HepG2 (cell line): Measurements from ENCODE around the gene STX8. TPM values are rescaled to one million over a fixed set of nuclear protein-coding genes. Genes with fewer than 3 reads are reported as not detected.

Experiments used
- ATAC-seq: fragments of 200-7000 bp; cut with Tn5 transposase; 3 replicates; pipeline ENCODE4 v1.9.1; 2020; ENCODE audit warnings: mild to moderate bottlenecking, moderate library complexity
- BruUV-seq: library from RNA; stranded (reverse); fragments of 400-500 nt; replicated peaks from 2 replicates; lab custom pipeline; 2021; lab: Mats Ljungman, UMichigan
- CTCF ChIA-PET: fragments of 300-600 bp; formaldehyde crosslinking; extraction: SDS; loops from one replicate; lab custom pipeline; 2021; ENCODE audit warnings: low total read pairs, inconsistent platforms, low intra/inter-chr PET ratio; lab: Yijun Ruan, JAX
- POLR2A ChIA-PET: fragments of 350-600 bp; sonication (Branson Sonifier 250); formaldehyde crosslinking; loops from one replicate; lab custom pipeline; 2020; ENCODE audit warnings: antibody characterized with exemption, inconsistent platforms; lab: Yijun Ruan, JAX
- DNase-seq: peaks from one replicate; pipeline ENCODE4 v3.0.0-alpha.2; 2015; ENCODE audit warnings: low spot score
- FAIRE-seq: peaks from 3 replicates; lab custom pipeline; 2011; peaks lifted over from hg19 to GRCh38; lab: Jason Lieb, UNC
- H2AFZ ChIP-seq: one replicate; pipeline ENCODE4 v1.6.1; 2011; ENCODE audit warnings: low read length, inconsistent platforms
- H3K27ac ChIP-seq: fragments of 300-600 bp; 3 replicates; pipeline ENCODE4 v1.8.0; 2011; ENCODE audit warnings: mixed run types, mild to moderate bottlenecking, mixed read lengths, low read length, inconsistent platforms; ENCODE audit not compliant: insufficient read depth; ENCODE audit errors: extremely low read length
- H3K27me3 ChIP-seq, 2 experiments: fragments of 200-600 bp in 1 of 2; 2 replicates in 1 of 2; 3 replicates in 1 of 2; pipeline versions ENCODE4 v1.6.0 to v1.8.0; 2011; ENCODE audit warnings: low read length in 2 of 2, mild to moderate bottlenecking in 2 of 2, moderate library complexity in 2 of 2, inconsistent platforms in 1 of 2; ENCODE audit not compliant: insufficient read depth in 2 of 2, control insufficient read depth in 1 of 2
- H3K36me3 ChIP-seq, 2 experiments: fragments of 200-600 bp in 1 of 2; replicated peaks in 1 of 2; 2 replicates in 1 of 2; 3 replicates in 1 of 2; pipeline versions ENCODE4 v1.5.1 to v1.8.0; 2011; ENCODE audit warnings: low read length in 2 of 2, inconsistent platforms in 1 of 2; ENCODE audit not compliant: insufficient read depth in 2 of 2, control insufficient read depth in 1 of 2
- H3K4me1 ChIP-seq: 2 replicates; pipeline ENCODE4 v1.5.1; 2012; ENCODE audit warnings: low read length, inconsistent platforms; ENCODE audit not compliant: insufficient read depth
- H3K4me2 ChIP-seq: 2 replicates; pipeline ENCODE4 v1.6.0; 2011; ENCODE audit warnings: low read depth, low read length, inconsistent platforms
- H3K4me3 ChIP-seq, 3 experiments: fragments of 200-600 bp in 1 of 3; sonication (generic), shearing (Covaris generic) in 1 of 3; replicated peaks in 1 of 3; 2 replicates each; pipeline ENCODE4 v1.5.1; 2011 to 2016; ENCODE audit warnings: low read length in 3 of 3, inconsistent platforms in 2 of 3, low read depth in 2 of 3, mild to moderate bottlenecking in 2 of 3, control low read depth in 1 of 3, mixed read lengths in 1 of 3; ENCODE audit not compliant: insufficient read depth in 1 of 3
- H3K79me2 ChIP-seq: one replicate; pipeline ENCODE4 v1.6.1; 2011; ENCODE audit warnings: low read length, inconsistent platforms; ENCODE audit not compliant: insufficient read depth
- H3K9ac ChIP-seq: 2 replicates; pipeline ENCODE4 v1.6.0; 2011; ENCODE audit warnings: mild to moderate bottlenecking, low read depth, low read length, inconsistent platforms; ENCODE audit not compliant: insufficient read depth
- H3K9me3 ChIP-seq: 2 replicates; pipeline ENCODE4 v1.5.1; 2012; ENCODE audit warnings: mild to moderate bottlenecking, low read length
- H4K20me1 ChIP-seq: 2 replicates; pipeline ENCODE4 v1.6.0; 2011; ENCODE audit warnings: inconsistent platforms, mild to moderate bottlenecking, low read length, moderate library complexity; ENCODE audit not compliant: insufficient read depth
- ATF7-NPFF ChIP-seq: sonication (generic); formaldehyde crosslinking; IDR thresholded peaks from 2 replicates; pipeline ENCODE4 v1.8.1; 2023; ENCODE audit warnings: mild to moderate bottlenecking, low read depth, missing genetic modification reagents, moderate library complexity
- CHCHD3 ChIP-seq: sonication (generic); formaldehyde crosslinking; IDR thresholded peaks from 2 replicates; pipeline ENCODE4 v1.8.0; 2022; ENCODE audit warnings: mild to moderate bottlenecking, missing genetic modification reagents, moderate library complexity
- CSRNP2 ChIP-seq: sonication (generic); formaldehyde crosslinking; conservative IDR thresholded peaks from 2 replicates; pipeline ENCODE4 v1.8.0; 2022; ENCODE audit warnings: low read depth, missing genetic modification reagents
- FOXK1 ChIP-seq: sonication (generic); formaldehyde crosslinking; IDR thresholded peaks from 2 replicates; pipeline ENCODE4 v1.4.0; 2020; ENCODE audit warnings: low read depth, missing genetic modification reagents, borderline replicate concordance
- HOXD1 ChIP-seq: sonication (generic); formaldehyde crosslinking; IDR thresholded peaks from 2 replicates; pipeline ENCODE4 v1.5.0; 2020; ENCODE audit warnings: missing genetic modification reagents
- KDM1A ChIP-seq: IDR thresholded peaks from 2 replicates; pipeline ENCODE4 v1.6.1; 2016; ENCODE audit warnings: missing compliant biosample characterization
- NR1H2 ChIP-seq: sonication (generic); formaldehyde crosslinking; IDR thresholded peaks from 2 replicates; pipeline ENCODE4 v1.8.1; 2022; ENCODE audit warnings: low read depth, missing genetic modification reagents, borderline replicate concordance
- RAD51 ChIP-seq: fragments of 450-650 bp; IDR thresholded peaks from 2 replicates; pipeline ENCODE4 v1.6.1; 2016; ENCODE audit warnings: borderline replicate concordance
- RBFOX2 ChIP-seq: fragments of 200-400 bp; formaldehyde crosslinking; IDR thresholded peaks from 2 replicates; pipeline ENCODE4 v1.6.1; 2017; ENCODE audit warnings: low read depth, mild to moderate bottlenecking, low read length
- SIX1 ChIP-seq: sonication (generic); formaldehyde crosslinking; IDR thresholded peaks from 2 replicates; pipeline ENCODE4 v1.4.0; 2020; ENCODE audit warnings: missing genetic modification reagents, borderline replicate concordance
- SMYD3 ChIP-seq: sonication (generic); formaldehyde crosslinking; IDR thresholded peaks from 2 replicates; pipeline ENCODE4 v1.8.1; 2023; ENCODE audit warnings: mild to moderate bottlenecking, missing genetic modification reagents
- SRSF4 ChIP-seq: fragments of 200-400 bp; formaldehyde crosslinking; IDR thresholded peaks from one replicate; pipeline ENCODE4 v1.6.1; 2018; ENCODE audit warnings: mild to moderate bottlenecking, low read depth, low read length, moderate library complexity; ENCODE audit not compliant: poor library complexity, severe bottlenecking
- SRSF9 ChIP-seq: fragments of 200-400 bp; formaldehyde crosslinking; IDR thresholded peaks from 2 replicates; pipeline ENCODE4 v1.6.1; 2018; ENCODE audit warnings: borderline replicate concordance, mild to moderate bottlenecking, low read depth, low read length; ENCODE audit not compliant: insufficient read depth, poor library complexity, severe bottlenecking
- TEF ChIP-seq: sonication (generic); formaldehyde crosslinking; IDR thresholded peaks from 2 replicates; pipeline ENCODE4 v1.5.0; 2020; ENCODE audit warnings: missing genetic modification reagents
- TERF1 ChIP-seq: sonication (generic); formaldehyde crosslinking; IDR thresholded peaks from 2 replicates; pipeline ENCODE4 v1.8.0; 2022; ENCODE audit warnings: mild to moderate bottlenecking, missing genetic modification reagents, moderate library complexity
- THAP7 ChIP-seq: sonication (generic); formaldehyde crosslinking; IDR thresholded peaks from 2 replicates; pipeline ENCODE4 v1.8.1; 2023; ENCODE audit warnings: mild to moderate bottlenecking, missing genetic modification reagents
- TSC22D2 ChIP-seq: sonication (generic); formaldehyde crosslinking; IDR thresholded peaks from 2 replicates; pipeline ENCODE4 v1.5.1; 2020; ENCODE audit warnings: missing genetic modification reagents, mild to moderate bottlenecking, borderline replicate concordance
- ZNF143 ChIP-seq: sonication (generic); formaldehyde crosslinking; IDR thresholded peaks from 2 replicates; pipeline ENCODE4 v1.4.0; 2020; ENCODE audit warnings: missing genetic modification reagents
- ZNF20 ChIP-seq: sonication (generic); formaldehyde crosslinking; IDR thresholded peaks from 2 replicates; pipeline ENCODE4 v1.4.0; 2020; ENCODE audit warnings: mild to moderate bottlenecking, moderate library complexity, missing genetic modification reagents
- ZNF563 ChIP-seq: sonication (generic); formaldehyde crosslinking; IDR thresholded peaks from 2 replicates; pipeline ENCODE4 v1.8.0; 2022; ENCODE audit warnings: mild to moderate bottlenecking, moderate library complexity, missing genetic modification reagents
- WGBS: methylation state at CpG from one replicate; pipeline ENCODE4 v1.1.6; 2017; ENCODE audit warnings: low lambda C conversion rate; 5-methylcytosine and 5-hydroxymethylcytosine counted together
- in situ Hi-C: cut with HindIII; loops from 2 replicates; pipeline ENCODE4 v1.10.0; 2017; ENCODE audit warnings: low pct_unique_long_range_greater_than_20kb; ENCODE audit not compliant: extremely low pct_ligation_motif_present
- intact Hi-C: fragments of 100-400 bp; cut with micrococcal nuclease; formaldehyde crosslinking; loops from one replicate; pipeline ENCODE4 v1.10.0; 2022; ENCODE audit not compliant: unreplicated experiment
- polyA plus RNA-seq, 8 experiments: library from polyadenylated mRNA; depleted of rRNA in 3 of 8; stranded (reverse) in 7 of 8; unstranded in 1 of 8; fragments of >200 nt; fragmentation: Illumina TruSeq in 4 of 8; extraction: Trizol in 4 of 8; gene quantifications; 2 replicates each; pipeline versions ENCODE4 v1.2.1 to v1.2.3, GENCODE V29; 2011 to 2016; ENCODE audit warnings: low read depth in 4 of 8, missing spikeins in 1 of 8, mixed read lengths in 1 of 8; ENCODE audit not compliant: insufficient read depth in 1 of 8
- total RNA-seq, 5 experiments: library from RNA; depleted of rRNA; stranded (reverse); fragments of >200 nt; fragmentation: Illumina TruSeq; extraction: Trizol; gene quantifications; 2 replicates each; pipeline ENCODE4 v1.2.3, GENCODE V29; 2016; ENCODE audit warnings: low read depth in 1 of 5

Gene STX8
- total and polyA plus RNA-seq, 2 of the 13 experiments (the other 11 are each of a cell fraction or from before 2014, with no cell fraction given), result 36.4 to 53.6 TPM

DNA sequence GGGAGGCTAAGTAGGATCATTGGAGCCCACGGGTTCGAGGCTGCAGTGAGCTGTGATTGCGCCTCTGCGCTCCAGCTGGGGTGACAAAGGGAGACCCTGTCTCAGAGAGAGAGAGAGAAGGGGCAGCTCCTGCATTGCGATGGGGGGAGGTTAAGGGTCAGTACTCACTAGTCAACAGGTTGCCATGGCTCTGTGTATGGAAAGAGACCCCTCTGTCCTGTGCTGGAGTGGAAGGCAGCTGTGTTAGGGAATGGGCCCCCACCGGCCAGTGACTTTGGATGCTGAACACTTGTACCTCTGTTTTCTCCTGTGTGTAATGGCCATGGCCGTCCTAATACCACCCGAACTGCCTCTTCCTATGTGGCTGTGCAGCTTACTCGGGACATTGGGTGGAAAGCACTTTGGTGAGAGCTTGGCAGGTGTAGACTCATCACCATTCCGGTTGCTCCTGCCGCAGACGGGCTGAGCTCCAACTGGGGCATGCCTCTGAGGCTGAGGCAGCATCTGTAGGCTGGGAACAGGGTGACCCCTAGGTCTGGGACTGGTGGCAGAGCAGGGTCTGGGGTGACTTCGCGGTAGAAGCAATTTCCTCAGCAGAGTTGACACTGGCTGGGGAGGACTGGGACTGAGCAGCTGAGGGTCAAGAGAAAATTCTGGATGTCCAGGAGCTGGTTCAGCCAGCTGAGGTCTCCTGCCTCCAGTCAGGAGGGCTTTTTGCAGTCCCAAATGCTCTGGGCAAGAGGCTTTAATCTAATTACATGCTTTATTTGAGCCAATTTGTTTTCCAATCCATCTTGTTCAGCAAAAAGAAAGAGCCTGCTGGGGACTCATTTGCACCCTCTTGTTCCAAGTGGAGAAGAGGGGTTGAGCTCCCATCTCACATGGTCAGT, 369.9 kb downstream of the STX8 start:
- no peaks in the 10 kb centered on the region for H3K79me2 ChIP-seq
- peaks cover 7 to 49% of the 10 kb centered on the region in 2 experiments; a peak in 3 of 5 replicates for H3K27me3 ChIP-seq
- no peaks in the 10 kb centered on the region for H3K9me3 ChIP-seq
- TF ChIP-seq ZNF20 (CRISPR knock-in tag) (no peak), FOXK1 (CRISPR knock-in tag) (no peak), NR1H2 (CRISPR knock-in tag) (no peak), TERF1 (CRISPR knock-in tag) (no peak), ZNF143 (CRISPR knock-in tag) (no peak), SMYD3 (no peak), THAP7 (CRISPR knock-in tag) (no peak), CSRNP2 (no peak), ZNF563 (CRISPR knock-in tag) (no peak), HOXD1 (CRISPR knock-in tag) (no peak), TSC22D2 (CRISPR knock-in tag) (no peak), RBFOX2 (no peak), SRSF9 (no peak), SIX1 (no peak), CHCHD3 (CRISPR knock-in tag) (no peak), SRSF4 (no peak), RAD51 (no peak), ATF7-NPFF (CRISPR knock-in tag) (no peak), TEF (CRISPR knock-in tag) (no peak), KDM1A (CRISPR knock-in tag) (no peak)
- TF ChIP-seq, all 625 proteins: peak for 0
- FAIRE-seq (no peak), DNase-seq (no peak), ATAC-seq (no peak)
- Histone ChIP-seq H3K4me3 (no peak overlapping the region), H3K4me2 (no peak overlapping the region), H3K9ac (no peak overlapping the region), H2AFZ (no peak overlapping the region), H3K4me1 (0 out of 2 replicates have a peak, but pooled peaks cover 9% of the 10 kb centered on the region), H3K36me3 (no peaks in the 10 kb centered on the region), H4K20me1 (no peaks in the 10 kb centered on the region), H3K27ac (no peak overlapping the region)
- CTCF ChIA-PET, result no interaction called here
- intact Hi-C loops, result no loop called here
- no TSS peak for BruUV-seq
- WGBS, result 42% methylated on average over 9 of the region's 14 CpGs
- POLR2A ChIA-PET, result no interaction called here
- in situ Hi-C loops, result no loop called here
